ENCODE measurements around the gene SLCO2B1.

SLCO2B1 gene

DNA sequence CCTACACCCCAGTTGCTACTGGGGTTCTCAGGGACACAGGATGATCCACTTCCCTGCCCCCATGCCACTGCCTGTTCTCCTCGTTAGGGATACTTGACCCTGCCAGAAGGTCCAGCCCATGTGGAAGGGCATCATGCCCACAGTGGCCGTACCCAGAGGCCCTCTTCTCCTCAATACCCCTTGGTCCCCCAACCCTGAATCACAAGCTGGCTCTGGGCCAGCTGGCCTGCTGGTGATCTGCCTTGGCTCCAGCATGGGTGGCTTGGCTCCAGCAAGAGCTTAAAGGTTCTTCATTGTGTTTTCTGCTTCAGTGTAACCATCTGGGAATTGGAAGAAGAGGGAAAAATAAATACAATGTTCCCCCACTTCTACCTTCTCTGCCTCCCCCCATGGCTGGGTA lies 78.6 kb downstream of the SLCO2B1 start:
- FAIRE-seq, result no peak

GRCh38 chr11:75230621-75231020 lies 79.7 kb downstream of the SLCO2B1 start:
- no peak for FAIRE-seq

DNA sequence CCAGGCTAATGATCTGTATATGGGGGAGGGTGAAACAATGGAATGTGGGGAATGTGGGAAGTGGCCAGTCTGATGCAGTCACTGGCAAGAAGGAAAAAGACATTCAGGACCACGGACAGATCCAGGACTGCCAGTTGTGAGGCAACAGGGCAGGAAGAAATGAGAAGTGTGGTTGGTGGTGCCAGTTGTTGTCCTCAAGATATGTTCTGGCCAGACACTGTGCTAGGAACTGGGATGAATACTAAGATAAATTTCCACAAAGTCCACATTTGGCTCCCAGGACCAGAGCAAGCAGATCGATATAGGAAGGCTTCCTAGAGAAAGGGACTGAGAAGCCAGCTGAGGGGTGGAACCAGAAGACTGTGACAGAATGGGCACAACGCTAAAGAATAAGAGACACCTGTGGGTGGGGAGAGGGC lies 82.9 kb downstream of the SLCO2B1 start:
- no peak for FAIRE-seq

DNA sequence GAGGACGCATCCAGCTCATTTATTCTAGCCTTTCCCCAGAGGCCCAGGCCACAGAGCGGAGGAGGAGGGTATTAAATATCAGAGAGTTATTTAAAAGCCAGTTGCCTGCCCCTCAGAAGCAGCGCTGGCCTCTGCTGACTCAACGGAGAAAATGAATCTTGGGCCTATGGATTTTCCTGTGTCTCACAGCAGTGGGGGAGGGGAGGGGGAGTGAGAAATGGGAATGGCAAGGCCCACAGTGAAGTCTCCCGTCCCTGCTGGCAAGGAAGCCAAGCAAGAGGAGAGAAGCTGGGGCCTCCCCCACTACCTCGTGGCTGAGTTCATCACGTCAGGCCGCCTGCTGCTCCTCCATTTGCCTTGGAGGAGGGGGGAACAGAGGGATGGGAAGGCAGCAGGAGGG lies 85.2 kb downstream of the SLCO2B1 start:
- FAIRE-seq, result no peak

- no peak for FAIRE-seq
These were observed 86.1 kb downstream of the SLCO2B1 start for GRCh38 chr11:75237050-75237449.

GRCh38 chr11:75238595-75239440 lies 87.9 kb downstream of the SLCO2B1 start:
- no peak for FAIRE-seq

DNA sequence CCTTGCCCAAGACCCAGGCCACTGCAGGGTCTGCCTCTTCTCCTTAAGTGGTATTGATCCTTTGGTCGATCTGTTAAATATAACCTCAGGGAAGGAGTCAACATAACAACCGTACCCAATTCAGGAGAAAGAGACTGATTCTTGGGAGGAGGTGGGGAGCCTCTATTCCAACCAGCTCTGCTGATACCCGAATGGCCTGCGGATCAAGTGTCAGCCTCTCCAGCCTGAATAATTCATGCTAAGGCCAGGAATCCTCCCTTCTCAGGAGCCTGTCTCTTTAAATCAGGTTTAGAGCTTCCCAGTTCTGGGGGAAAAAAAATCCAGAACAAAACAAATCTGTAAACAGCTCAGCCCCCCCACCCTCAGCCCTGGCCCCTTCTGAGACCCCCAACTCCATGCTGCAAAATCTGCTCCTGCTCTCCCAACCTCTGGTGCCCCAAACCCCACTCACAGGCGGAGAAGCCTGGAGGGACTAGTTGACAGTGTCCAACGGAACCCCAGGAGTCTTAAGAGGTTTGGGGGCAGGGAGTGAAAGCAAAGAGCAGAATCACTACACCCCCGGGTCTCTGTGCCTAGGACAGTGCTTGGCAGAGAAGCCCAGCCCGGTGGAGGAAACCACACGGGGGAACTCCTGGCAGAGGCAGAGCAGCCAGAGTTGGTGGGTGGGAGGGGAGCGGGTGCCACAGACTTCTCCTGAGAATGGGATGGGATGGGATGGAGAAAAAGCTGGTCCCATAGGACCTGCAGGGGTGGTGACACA lies 88.8 kb downstream of the SLCO2B1 start:
- no peak for FAIRE-seq

DNA sequence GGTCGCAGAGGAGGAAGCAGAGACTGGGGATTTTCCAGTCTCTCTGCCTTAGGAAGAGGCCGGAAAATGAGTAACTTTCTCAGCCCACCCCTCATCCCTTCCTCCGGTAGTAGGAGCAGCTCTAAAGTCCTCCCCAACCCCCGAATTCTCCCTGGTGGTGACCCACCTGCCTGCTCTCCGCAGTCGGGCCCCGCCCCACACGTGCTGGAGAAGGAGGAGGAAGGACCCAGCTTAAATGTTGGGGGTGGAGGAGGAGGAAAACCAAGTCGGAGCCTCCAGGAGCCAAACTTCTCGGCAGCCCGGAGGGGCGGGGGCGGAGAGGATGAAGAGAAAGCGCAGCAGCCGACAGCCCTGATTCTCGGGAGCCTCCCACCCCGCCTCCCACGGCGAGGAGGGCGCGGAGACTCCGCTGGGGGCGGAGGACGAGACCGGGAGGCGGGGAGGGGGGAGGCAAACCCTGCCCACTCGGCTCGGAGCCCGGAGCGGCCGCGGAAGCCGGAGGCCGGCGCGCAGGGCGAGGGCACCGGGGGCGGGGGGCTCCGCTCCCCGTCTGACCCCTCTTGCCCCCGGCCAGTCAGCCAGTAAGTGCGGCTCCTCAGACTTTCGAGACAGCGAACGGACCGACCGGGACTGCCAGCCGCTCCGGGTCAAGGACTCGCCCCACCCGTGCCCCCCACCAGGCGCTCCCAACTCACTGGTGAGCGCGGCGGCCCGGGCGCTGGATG lies 89.6 kb downstream of the SLCO2B1 start, which contains the start of gene TPBGL:
Gene TPBGL, plus strand, starts transcription at position 464 of the 725 bp plus-strand sequence. CDS start 276 bp downstream, outside the sequence.
- no peak for FAIRE-seq

- FAIRE-seq, result no peak
These were observed 90.4 kb downstream of the SLCO2B1 start for GRCh38 chr11:75241036-75241905.

GRCh38 chr11:75241906-75242644 lies 91.2 kb downstream of the SLCO2B1 start:
- FAIRE-seq, result no peak

GRCh38 chr11:75242722-75243600 lies 92.1 kb downstream of the SLCO2B1 start:
- no peak for FAIRE-seq

DNA sequence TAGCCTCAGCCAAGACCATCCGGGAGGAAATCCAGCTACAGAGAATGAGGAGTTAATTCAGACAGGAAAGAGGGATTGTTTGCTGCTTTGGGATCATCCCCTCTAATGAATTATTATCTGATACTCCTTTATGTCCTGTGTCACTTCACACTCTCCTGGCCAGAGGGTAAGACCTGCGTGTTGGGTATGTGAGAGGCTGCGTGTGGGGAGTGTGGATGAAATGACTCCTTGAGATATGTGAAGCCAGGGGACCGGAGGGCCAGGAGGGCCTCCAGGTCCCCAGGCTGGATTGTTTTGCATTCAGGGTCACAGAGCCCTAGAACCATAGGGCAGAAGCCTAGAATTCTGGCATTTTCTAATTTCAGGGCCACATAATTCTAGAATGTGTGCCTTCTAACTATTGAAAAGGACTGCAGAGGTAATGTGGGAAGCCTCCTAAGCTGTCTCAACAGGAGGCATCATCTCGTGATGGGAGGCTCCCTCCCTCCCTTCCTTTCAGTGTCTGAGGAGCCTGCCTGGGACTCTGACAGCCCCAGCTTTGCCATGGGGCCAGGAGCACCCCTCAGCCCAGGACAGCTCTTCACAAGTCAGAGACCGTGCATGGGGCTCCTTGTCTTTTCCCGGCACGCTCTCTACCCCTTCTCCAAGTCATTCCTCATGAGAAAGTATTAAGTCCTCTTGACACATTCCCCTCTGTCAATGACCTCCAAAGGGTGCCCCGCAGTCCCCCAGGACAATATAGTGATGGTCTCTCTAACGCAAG lies 93.3 kb downstream of the SLCO2B1 start:
- FAIRE-seq, result no peak

DNA sequence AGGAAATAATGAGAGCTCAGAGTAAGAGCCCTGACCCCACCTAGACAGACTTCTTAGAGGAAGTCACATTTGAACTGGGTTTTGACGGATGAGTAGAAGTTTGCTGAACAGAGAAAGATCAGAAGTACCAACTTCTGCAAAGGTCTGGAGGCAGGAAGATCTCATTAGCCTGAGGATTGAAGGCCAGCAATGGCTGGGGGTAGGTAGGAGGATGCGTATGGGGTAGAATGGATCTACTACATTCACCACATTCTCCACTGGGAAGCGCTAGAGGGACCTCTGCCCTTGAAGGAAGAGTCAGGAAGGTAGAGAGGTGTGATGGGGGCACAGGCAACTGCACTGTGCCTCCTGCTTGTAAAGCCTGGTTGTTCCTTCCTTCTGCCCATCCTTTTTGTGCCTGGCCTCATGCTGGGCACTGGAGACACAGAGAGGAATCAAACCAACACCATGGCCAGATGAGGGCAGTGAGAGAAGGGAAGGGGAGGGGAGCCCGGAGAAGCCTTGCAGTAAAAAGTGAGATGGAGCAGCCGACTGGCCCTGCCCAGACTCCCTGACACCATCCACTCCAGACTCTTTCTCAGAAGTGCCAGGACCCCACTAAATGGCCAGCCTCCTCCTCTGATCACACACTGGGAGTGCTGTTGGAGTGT lies 94.6 kb downstream of the SLCO2B1 start:
- FAIRE-seq, result no peak

GRCh38 chr11:75246006-75246670 lies 95.2 kb downstream of the SLCO2B1 start:
- no peak for FAIRE-seq

DNA sequence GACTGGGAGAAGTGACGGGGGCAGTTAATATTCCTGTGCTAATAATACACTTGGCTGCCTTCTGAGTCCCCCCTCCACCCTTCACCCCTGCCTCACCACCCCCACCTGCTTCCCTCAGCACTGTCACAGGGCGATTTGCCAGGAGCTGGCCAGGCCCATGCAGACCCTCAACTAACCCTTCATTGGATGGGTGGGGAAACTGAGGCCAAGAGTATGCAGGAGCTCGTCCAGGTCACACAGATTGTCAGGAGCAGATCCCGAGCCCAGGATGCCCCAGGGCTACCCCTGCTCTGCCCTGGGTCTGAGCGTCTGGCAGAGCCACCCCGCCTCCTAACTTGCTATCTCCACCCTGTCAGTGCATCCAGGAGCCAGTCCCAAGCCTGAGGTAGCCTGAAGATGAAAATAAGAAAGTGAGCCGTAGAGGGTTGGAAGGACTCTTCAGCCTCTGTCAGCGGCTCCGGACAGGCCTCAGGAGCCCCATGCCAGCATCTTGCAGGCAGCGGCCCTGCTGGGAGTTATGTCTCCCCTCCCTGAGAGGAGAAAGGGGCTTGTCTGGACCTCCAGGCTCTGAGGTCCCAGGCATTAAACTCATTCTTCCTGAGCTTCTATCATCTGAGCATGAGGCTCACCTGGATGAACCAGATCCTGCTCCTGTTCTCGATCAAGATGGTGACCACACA lies 95.9 kb downstream of the SLCO2B1 start:
- no peak for FAIRE-seq

GRCh38 chr11:75248924-75249256 lies 98.0 kb downstream of the SLCO2B1 start:
- no peak for FAIRE-seq

DNA sequence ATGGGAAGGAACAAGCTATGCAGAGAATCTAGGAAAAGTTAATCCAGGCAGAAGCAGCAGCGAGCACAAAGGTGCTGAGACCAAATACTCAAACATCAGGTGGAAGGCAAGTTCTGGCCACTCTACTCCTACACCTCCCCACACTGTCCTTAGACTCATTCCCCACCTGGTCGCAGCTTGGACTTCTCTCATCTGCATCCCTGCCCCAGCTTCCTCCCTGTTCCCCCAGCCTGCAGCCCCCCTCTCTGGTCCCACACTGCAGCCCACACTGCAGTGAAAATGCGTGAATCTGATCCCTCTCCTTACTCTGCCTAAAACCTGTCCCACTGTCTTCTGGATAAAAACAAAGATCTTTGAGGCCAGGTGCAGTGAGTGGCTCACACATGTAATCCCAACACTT lies 98.8 kb downstream of the SLCO2B1 start:
- no peak for FAIRE-seq

DNA sequence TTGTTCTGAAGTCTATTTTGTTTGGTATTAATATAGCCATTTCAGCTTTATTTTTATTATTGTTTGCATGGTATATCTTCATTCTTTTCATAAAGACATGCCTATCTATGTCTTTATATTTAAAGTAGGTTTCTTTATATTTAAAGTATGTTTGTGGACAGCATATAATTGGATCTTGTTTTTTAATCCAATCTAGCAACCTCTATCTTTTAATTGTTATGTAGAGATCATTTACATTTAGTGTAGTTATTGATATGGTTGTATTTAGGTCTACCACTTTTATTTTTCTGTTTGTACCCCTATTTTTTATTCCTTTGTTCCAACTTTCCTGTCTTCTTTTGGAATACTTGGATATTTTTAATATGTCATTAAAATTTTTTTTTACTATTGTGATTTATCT lies 103.4 kb downstream of the SLCO2B1 start:
- no peak for FAIRE-seq

All from TTC549 (cell line).